ENCODE results near the gene HIVEP1. TPM values are rescaled to one million over a fixed set of nuclear protein-coding genes. Genes with fewer than 3 reads are reported as not detected.

Gene HIVEP1
- total RNA-seq, 1 donor from 2014 or later = 22.8 TPM

DNA sequence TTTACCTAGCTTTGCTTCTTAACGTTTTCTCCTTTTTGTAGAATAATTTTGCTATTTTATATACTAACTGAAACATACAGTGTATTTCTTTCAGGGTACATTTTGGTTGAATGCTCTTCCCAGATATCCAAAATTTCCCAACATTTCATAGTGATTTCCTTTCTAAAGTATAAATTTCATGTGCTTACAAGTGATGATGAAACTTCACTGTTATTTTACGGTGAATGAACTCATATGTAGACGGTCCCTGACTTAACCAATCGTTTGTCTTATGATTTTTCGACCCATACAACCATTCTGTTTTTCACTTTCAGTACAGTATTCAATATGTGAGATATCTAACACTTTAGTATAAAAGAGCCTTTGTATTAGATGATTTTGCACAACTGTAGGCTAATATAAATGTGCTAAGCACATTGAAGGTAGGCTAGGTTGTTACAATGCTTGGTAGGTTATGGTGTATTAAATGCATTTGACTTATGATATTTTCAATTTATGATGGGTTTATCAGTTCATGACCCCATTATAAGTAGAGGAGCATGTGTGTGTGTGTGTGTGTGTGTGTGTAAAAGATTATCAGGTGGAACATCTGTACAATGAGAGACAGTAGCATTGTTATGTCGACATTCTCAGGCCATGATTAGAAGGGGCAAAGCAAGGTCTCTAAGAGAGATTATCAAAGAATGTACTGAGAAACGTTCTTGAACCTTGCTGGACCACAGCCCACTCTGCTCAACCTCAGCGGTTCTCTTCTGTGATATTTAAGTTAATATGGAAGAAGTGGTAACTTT, 20.9 kb downstream of the HIVEP1 start:
- intact Hi-C loops (cut with DNase I) = no loop called here
- no peak overlapping the region for H3K27ac ChIP-seq
- no peaks in the 10 kb centered on the region for H3K36me3 ChIP-seq
- DNase-seq (no peak), ATAC-seq (no peak)
- TF ChIP-seq, protein P1, sequence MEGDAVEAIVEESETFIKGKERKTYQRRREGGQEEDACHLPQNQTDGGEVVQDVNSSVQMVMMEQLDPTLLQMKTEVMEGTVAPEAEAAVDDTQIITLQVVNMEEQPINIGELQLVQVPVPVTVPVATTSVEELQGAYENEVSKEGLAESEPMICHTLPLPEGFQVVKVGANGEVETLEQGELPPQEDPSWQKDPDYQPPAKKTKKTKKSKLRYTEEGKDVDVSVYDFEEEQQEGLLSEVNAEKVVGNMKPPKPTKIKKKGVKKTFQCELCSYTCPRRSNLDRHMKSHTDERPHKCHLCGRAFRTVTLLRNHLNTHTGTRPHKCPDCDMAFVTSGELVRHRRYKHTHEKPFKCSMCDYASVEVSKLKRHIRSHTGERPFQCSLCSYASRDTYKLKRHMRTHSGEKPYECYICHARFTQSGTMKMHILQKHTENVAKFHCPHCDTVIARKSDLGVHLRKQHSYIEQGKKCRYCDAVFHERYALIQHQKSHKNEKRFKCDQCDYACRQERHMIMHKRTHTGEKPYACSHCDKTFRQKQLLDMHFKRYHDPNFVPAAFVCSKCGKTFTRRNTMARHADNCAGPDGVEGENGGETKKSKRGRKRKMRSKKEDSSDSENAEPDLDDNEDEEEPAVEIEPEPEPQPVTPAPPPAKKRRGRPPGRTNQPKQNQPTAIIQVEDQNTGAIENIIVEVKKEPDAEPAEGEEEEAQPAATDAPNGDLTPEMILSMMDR (IDR thresholded peaks at IDR 0.05) = no peak
- H3K4me3 ChIP-seq = no peak overlapping the region
- peaks cover 19% of the 10 kb centered on the region for H3K4me1 ChIP-seq
- H3K27me3 ChIP-seq (ENCODE audit: low read depth) = no peaks in the 10 kb centered on the region
- H3K9me3 ChIP-seq = peaks cover 14% of the 10 kb centered on the region

DNA sequence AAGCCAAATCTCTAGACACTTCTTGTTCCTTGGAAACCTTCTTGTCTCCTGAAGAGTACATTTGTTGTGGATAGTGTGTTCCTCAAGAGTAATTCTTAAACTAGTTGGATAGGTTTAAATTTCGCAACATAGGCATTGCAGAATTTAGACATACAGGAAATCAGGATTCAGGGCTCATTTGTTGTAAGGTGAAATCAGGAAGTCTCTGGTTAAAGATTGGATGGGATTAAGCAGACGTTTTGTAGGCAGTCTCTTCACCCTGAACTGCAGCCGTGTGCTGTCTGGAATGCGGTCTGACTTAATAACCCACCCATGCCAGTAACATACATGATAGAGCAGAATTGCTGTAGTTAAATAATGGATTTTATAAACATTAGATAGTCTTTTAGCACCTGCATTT, 21.7 kb downstream of the HIVEP1 start:
- no peaks in the 10 kb centered on the region for H3K27me3 ChIP-seq (ENCODE audit: low read depth)
- no peak overlapping the region for H3K27ac ChIP-seq
- peaks cover 14% of the 10 kb centered on the region for H3K9me3 ChIP-seq
- H3K4me1 ChIP-seq = peaks cover 19% of the 10 kb centered on the region
- DNase-seq = no peak
- no peak overlapping the region for H3K4me3 ChIP-seq
- intact Hi-C loops (cut with DNase I) = no loop called here
- peak; percentile 67 to 80 for ATAC-seq
- TF ChIP-seq, protein P1 (IDR thresholded peaks at IDR 0.05) = no peak
- no peaks in the 10 kb centered on the region for H3K36me3 ChIP-seq

DNA sequence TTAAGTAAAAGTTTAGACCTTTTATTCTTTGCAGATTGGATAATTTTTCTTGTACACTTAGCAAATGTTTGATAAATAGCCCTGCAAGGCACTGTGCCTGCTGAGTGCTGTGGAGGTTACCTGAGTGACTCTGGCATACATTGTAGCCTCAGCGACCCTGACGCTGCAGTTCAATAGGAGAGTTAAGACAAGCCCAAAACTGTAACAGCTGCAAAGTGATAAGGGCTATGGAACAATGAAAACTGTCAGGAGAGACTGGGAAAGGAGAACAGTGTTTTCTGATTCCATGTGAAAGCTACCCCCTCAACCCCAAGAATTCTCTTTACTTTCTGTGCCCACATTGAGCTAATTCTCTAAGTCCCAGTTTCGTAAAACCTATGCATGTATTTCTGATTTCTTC, 22.2 kb downstream of the HIVEP1 start:
- Histone ChIP-seq H3K27me3 (ENCODE audit: low read depth) (no peaks in the 10 kb centered on the region), H3K36me3 (no peaks in the 10 kb centered on the region), H3K27ac (no peak overlapping the region), H3K9me3 (peaks cover 14% of the 10 kb centered on the region), H3K4me3 (no peak overlapping the region), H3K4me1 (peaks cover 19% of the 10 kb centered on the region)
- DNase-seq (no peak), ATAC-seq (peak in 1 of 2 donors; percentile 48)
- intact Hi-C loops (cut with DNase I) = no loop called here
- TF ChIP-seq, protein P1 (IDR thresholded peaks at IDR 0.05) = no peak

DNA sequence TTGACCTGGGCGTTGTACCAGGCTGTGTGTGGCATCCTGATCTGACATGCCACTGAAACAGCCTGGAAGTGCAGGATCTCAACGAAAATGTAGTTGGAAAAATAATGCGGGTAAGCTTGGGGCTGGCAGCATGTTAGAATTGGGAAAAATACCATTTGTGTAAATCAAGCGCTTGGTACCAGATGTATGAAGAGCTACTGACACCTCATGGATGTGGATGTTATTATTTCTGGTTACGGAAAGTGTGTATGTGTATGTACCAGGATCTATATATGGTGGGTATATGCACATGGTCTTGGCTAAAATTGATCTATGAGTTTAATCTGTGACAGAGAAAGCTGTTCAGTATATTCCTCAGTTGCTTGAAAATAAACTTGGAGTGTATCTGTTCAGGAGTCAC, 22.7 kb downstream of the HIVEP1 start:
- Histone ChIP-seq H3K4me3 (no peak overlapping the region), H3K27me3 (ENCODE audit: low read depth) (no peaks in the 10 kb centered on the region), H3K36me3 (no peaks in the 10 kb centered on the region), H3K4me1 (peaks cover 19% of the 10 kb centered on the region), H3K27ac (no peak overlapping the region), H3K9me3 (peaks cover 11% of the 10 kb centered on the region)
- TF ChIP-seq, protein P1 (IDR thresholded peaks at IDR 0.05) = no peak
- intact Hi-C loops (cut with DNase I) = no loop called here
- DNase-seq = no peak
- peak in 1 of 2 donors; percentile 10 for ATAC-seq

DNA sequence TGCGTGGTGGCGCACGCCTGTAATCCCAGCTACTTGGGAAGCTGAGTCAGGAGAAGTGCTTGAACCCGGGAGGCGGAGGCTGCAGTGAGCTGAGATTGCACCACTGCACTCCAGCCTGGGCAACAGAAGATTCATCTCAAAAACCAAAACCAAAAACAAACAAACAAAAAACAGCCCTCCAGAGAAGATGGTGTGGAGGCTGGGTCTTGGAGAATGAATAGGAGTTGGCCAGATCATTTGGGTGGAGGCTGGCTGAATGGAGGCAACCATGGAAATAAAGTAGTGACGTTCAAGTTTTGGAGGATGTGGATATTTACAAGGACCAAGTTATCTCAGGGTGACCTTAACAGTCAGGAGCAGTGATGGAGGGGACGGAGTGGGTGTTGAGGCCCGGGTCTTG, 24.7 kb downstream of the HIVEP1 start:
- Histone ChIP-seq H3K9me3 (no peaks in the 10 kb centered on the region), H3K36me3 (no peaks in the 10 kb centered on the region), H3K27me3 (ENCODE audit: low read depth) (no peaks in the 10 kb centered on the region), H3K4me3 (no peak overlapping the region), H3K27ac (no peak overlapping the region), H3K4me1 (peaks cover 19% of the 10 kb centered on the region)
- ATAC-seq = no peak
- DNase-seq = no peak
- TF ChIP-seq, protein P1 (IDR thresholded peaks at IDR 0.05) = no peak
- intact Hi-C loops (cut with DNase I) = no loop called here

Data from lower lobe of right lung (tissue), 2 donors.